Inflammatory macrophage treated with lipopolysaccharide for 4 hours (primary cell): ENCODE measurements around the gene NCAPD2.
A peak's percentile ranks its signal among the peaks of the same experiment; 100 is the strongest.

Experiments
- DNase-seq: peaks from one replicate; pipeline ENCODE4 v3.0.0-alpha.2; 2020

NCAPD2 gene

DNA sequence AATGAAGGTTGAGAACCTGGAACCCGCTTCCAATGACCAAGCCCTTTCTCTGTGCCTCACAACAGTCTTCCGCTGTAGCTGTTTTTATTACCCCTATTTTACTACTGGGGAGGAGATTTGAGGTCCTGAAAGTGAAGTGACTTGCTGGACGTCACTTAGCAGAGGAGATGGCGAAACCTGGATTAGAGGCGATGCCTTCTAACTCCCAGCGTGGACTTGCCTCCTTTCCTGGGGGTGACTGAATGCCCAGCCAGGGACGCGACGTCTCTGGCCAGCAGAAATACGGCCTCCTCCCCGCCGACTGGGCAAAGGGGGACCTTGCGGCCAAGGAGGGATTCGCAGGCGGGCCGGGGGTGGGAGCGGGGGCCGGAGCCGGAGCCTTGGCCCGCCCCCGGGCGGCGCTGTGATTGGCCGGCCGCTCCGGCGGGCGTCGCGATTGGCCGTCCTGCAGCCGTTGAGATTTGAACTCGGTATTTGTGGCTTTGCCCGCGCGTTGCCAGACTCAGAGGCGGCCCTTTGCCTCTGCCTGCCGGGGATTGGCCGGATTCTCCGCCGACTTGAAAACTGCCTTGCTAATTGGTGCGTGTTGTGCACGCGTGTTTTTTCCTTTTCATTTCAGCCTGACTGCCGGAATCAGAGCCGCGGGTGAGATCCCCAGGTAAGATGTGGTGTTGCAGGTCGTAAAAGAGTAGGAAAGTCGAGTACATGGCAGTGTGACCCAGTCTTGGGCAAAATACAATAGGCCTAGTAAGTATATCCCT lies at the start of gene NCAPD2:
Gene NCAPD2, plus strand, starts transcription at position 606 of the 761 bp plus-strand sequence. CDS start 997 bp downstream, outside the sequence.
- peak; percentile 97 for DNase-seq

GRCh38 chr12:6444704-6445688 lies 48.9 kb upstream of the NCAPD2 start, which contains the start of gene CD27:
Gene CD27, plus strand, starts transcription at chr12:6444955. Its CDS starts 141 bp downstream, at chr12:6445096.
- no peak for DNase-seq

GRCh38 chr12:6450091-6450868 lies 43.6 kb upstream of the NCAPD2 start:
- DNase-seq, result no peak

- DNase-seq, result no peak
Observed at GRCh38 chr12:6450869-6451347, 43.0 kb upstream of the NCAPD2 start.

- peak; percentile 84 for DNase-seq
Observed at GRCh38 chr12:6451348-6452244, 42.3 kb upstream of the NCAPD2 start, which contains the start of gene TAPBPL. Gene TAPBPL, plus strand, starts transcription at chr12:6452042. Its CDS starts 207 bp downstream, at chr12:6452249.

GRCh38 chr12:6452245-6452943 lies 41.5 kb upstream of the NCAPD2 start:
- no peak for DNase-seq

DNA sequence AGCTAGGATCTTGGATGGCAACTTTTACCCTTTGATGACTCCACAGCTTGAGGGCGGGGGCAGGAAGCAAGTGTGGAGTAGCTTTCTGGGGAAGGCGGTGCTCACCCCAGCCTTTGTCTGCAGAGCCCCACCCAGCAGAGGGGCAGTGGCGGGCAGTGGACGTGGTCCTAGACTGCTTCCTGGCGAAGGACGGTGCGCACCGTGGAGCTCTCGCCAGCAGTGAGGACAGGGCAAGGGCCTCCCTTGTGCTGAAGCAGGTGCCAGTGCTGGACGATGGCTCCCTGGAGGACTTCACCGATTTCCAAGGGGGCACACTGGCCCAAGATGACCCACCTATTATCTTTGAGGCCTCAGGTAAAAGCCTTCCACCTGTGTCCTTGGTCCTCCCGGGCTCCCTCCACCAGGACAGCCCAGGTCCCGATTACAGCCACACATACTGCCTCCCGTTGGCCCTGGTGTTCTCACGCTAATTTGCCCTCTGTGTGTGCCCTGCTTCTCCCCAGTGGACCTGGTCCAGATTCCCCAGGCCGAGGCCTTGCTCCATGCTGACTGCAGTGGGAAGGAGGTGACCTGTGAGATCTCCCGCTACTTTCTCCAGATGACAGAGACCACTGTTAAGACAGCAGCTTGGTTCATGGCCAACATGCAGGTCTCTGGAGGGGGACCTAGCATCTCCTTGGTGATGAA lies 40.8 kb upstream of the NCAPD2 start:
- DNase-seq, result peak; percentile 43

GRCh38 chr12:6457220-6457945 lies 36.5 kb upstream of the NCAPD2 start:
- DNase-seq, result no peak

GRCh38 chr12:6458281-6459003 lies 35.5 kb upstream of the NCAPD2 start:
- DNase-seq, result no peak

- no peak for DNase-seq
Observed at GRCh38 chr12:6459004-6459337, 34.9 kb upstream of the NCAPD2 start.

DNA sequence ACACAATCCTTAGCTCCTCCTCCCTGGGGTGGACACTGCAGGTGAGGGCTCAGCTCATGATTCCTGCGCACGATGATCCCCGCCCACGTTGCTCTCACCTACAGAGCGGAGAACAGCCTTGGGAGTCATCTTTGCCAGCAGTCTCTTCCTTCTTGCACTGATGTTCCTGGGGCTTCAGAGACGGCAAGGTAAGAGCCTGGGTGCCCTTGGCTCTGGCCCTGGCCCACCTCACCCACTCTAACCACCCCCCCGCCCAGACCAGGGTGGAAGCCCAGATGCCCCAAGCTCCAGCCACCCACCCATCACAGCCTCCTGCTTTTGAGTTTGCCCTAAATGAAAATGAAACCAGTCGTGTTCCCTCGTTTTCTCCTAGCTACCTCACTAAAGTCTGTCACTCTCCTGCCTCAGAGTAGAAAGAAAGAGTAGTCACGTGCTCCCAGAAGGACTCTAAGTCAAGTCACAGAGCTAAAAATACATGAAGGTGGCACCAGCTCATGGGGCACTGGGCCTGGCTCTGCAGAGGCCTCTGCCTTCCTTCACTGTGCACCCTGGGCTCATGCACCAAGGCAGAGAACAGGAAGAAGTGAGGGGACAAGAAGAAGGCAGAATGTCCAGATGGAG lies 33.0 kb upstream of the NCAPD2 start:
- DNase-seq, result peak; percentile 75

DNA sequence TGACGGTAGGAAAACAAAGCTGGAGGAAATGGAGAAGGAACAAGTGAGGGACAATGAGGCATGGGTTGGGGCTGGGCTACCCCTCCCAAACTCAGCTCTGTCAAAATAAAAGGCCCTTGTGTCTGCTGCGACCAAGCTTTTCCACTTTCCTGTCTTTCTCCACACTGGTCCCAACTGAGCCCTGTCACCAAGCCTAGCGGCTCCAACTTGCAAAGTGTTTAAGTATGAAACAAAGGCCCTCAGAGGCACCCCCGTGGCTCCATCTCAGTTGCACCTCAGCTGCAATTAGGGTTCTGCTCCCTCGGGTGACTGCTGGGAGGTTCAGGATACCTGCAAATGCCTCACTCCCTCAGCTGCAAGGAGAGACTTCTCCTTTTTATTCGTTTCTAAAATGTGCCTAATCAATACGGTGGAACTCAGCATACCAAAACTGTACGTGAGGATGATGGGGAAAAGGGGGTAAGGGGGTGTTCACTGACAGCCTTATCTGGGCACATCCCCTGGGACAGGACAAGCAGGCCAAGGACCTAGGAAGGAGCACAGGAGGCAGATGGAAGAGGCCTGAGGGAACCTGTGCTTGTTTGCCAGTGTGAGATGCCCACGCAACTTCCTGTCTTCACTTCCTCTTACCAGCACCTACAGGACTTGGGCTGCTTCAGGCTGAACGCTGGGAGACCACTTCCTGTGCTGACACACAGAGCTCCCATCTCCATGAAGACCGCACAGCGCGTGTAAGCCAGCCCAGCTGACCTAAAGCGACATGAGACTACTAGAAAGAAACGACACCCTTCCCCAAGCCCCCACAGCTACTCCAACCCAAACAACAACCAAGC lies 32.3 kb upstream of the NCAPD2 start:
- peak; percentile 95 for DNase-seq

DNA sequence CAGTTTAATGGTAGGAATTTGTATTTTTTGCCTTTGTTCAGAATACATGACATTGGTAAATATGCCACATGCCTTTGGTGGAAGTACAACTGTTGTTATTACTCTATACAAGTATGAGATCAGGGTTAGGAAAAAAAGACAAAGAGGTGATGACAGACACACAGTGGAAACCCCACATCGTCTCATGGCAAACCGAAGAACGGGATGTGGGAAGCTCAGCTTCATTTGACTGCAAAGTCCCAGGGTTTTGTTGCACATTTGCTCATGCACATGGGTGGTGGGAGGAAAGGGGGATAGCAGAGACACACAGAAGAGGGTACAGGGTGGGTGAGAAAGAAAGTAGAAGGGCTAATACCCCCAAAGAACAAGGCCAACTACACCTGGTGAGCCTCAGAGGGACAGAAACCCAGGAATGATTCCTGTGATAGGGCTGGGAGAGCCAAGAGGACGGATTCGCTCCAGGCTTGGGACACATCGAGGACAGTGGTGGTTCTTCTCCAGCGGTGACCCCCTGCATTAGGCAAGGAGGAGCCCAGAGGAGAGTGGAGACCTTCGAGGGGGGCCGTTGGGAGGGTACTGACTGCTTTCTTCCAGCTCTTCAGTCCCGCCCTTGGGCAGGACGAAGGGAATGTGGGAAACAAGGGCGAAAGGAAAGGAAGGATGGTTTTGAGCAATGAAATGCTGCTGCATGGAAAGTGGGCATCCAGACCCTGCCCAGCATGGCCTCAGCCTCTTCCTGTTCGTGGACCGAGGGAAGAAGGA lies 31.5 kb upstream of the NCAPD2 start:
- DNase-seq, result peak; percentile 92

- no peak for DNase-seq
Observed at GRCh38 chr12:6463216-6463615, 30.7 kb upstream of the NCAPD2 start.

GRCh38 chr12:6463858-6464257 lies 30.0 kb upstream of the NCAPD2 start:
- no peak for DNase-seq

DNA sequence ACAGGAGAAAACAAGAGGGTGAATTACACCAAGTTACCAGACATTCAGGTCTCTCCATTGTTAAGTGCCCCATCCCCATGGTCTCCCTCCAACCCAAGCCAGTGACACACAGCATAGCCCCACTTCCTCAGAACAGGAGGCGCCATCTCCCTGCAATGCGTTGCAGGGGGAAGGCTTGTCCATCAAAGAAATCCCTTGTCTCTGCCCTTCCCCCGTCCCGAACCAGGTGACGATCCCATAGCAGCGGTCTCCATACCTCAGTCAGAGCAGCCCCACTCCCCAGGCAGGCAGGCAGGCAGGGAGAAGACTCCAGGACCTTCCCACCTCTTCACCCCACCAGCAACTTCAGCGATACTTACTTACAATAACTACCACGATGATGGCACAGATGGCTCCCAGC lies 29.4 kb upstream of the NCAPD2 start:
- no peak for DNase-seq
